Erythroblast (primary cell): ENCODE measurements around the gene TMEM30B.

Source experiments
- GATA1 ChIP-seq: IDR thresholded peaks from 2 replicates; pipeline ENCODE4 v1.6.1; 2011; ENCODE audit warnings: low read depth, mild to moderate bottlenecking, control low read depth, low read length, moderate library complexity
- POLR2A ChIP-seq: IDR thresholded peaks from 2 replicates; pipeline ENCODE4 v1.6.1; 2011; ENCODE audit warnings: mild to moderate bottlenecking, low read length

GRCh38 chr14:61326847-61327246 lies 45.7 kb upstream of the TMEM30B start:
- no peak for TF ChIP-seq POLR2A
- TF ChIP-seq GATA1 = no peak
